ENCODE measurements around the gene ZNF555. TPM values are rescaled to one million over a fixed set of nuclear protein-coding genes. Genes with fewer than 3 reads are reported as not detected.

ZNF555 gene
- total RNA-seq, 1 donor from 2014 or later = 18.8 TPM

DNA sequence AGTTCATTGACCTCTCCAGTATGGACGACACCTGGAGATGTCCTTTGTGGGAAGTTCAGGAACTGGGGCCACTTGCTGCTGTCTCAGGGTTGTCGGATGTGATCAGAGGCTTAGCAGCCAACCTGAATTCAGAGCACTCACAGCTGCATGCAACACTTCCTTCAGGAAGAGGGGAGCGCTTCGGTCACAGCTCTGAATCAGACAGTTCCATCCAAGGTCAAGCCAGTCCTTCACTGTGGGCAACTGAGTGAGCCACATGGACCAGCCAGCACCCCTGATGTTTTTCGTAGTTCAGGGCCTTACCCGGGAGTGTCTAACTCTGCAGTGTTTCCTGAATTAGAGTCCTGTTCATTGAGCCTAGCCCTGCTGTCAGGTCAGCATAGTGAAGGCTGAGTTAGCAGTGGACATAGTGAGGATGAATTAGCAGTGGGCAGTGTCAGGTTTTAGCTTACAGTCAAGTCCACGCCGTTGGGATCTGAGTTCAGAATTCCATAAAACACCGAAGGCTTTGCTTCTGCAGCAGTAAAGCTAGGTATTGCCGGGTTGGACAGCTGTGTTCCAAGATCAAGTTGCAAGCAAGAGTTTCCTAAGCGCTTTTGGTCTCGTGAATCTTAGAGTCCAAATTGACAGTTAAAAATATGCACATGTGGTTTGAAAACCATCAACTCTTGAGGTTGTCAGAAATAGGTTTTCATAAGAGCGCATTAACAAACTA, 5.1 kb downstream of the ZNF555 start:
- no peak for TF ChIP-seq EZH2 (IDR thresholded peaks at IDR 0.05)
- Histone ChIP-seq H3K36me3 (peaks cover 3% of the 10 kb centered on the region), H3K9me3 (ENCODE audit: low read depth) (peaks cover 6% of the 10 kb centered on the region), H3K4me3 (no peak overlapping the region), H2AFZ (replicated peaks) (no peak overlapping the region), H3K27me3 (no peaks in the 10 kb centered on the region), H3K9ac (no peak overlapping the region), H3K79me2 (ENCODE audit: low read depth) (peaks cover 49% of the 10 kb centered on the region), H3K4me2 (no peak overlapping the region), H3K27ac (no peak overlapping the region), H4K20me1 (ENCODE audit: low read depth) (peaks cover 3% of the 10 kb centered on the region), H3K4me1 (no peaks in the 10 kb centered on the region), H3F3A (ENCODE audit: low read depth) (no peaks in the 10 kb centered on the region)
- H3K4me3 Mint-ChIP-seq = no peak overlapping the region
- peaks cover 50% of the 10 kb centered on the region for H3K36me3 Mint-ChIP-seq
- peaks cover 66% of the 10 kb centered on the region for H3K9me3 Mint-ChIP-seq
- peaks cover 6% of the 10 kb centered on the region for H3K4me1 Mint-ChIP-seq
- H3K27me3 Mint-ChIP-seq (ENCODE audit: insufficient read depth, low read depth) = peaks cover 9% of the 10 kb centered on the region
- DNase-seq (ENCODE audit: low spot score) = no peak
- H3K27ac Mint-ChIP-seq = no peak overlapping the region

DNA sequence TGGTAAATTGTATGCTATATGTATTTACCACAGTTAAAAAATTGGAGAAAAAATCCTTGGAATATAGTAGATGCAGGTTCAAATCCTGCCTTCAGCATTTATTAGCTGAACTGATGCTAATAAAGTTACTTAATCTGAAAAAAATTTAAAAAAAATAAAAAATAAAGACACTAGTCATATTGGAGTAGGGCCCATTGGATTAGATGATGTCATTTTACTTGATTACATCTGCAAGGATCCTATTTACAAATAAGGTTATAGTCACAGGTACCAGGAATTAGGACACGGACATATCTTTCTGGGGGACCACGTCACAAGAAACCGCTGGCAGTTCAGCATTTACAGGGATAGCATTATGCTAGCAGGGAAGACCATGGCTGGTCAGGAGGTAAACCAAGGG, 6.2 kb downstream of the ZNF555 start:
- Histone ChIP-seq H3K9ac (no peak overlapping the region), H2AFZ (replicated peaks) (no peak overlapping the region), H3K27ac (no peak overlapping the region), H4K20me1 (ENCODE audit: low read depth) (no peaks in the 10 kb centered on the region), H3K79me2 (ENCODE audit: low read depth) (peaks cover 40% of the 10 kb centered on the region), H3K4me1 (no peaks in the 10 kb centered on the region), H3K9me3 (ENCODE audit: low read depth) (peaks cover 17% of the 10 kb centered on the region), H3K4me2 (no peak overlapping the region), H3F3A (ENCODE audit: low read depth) (peaks cover 3% of the 10 kb centered on the region), H3K36me3 (peaks cover 14% of the 10 kb centered on the region), H3K4me3 (no peak overlapping the region), H3K27me3 (no peaks in the 10 kb centered on the region)
- Mint-ChIP-seq H3K4me3 (no peak overlapping the region), H3K9me3 (peaks cover 73% of the 10 kb centered on the region), H3K27ac (no peak overlapping the region), H3K36me3 (peaks cover 57% of the 10 kb centered on the region), H3K27me3 (ENCODE audit: insufficient read depth, low read depth) (peaks cover 5% of the 10 kb centered on the region), H3K4me1 (peaks cover 1% of the 10 kb centered on the region)
- TF ChIP-seq, protein P1, sequence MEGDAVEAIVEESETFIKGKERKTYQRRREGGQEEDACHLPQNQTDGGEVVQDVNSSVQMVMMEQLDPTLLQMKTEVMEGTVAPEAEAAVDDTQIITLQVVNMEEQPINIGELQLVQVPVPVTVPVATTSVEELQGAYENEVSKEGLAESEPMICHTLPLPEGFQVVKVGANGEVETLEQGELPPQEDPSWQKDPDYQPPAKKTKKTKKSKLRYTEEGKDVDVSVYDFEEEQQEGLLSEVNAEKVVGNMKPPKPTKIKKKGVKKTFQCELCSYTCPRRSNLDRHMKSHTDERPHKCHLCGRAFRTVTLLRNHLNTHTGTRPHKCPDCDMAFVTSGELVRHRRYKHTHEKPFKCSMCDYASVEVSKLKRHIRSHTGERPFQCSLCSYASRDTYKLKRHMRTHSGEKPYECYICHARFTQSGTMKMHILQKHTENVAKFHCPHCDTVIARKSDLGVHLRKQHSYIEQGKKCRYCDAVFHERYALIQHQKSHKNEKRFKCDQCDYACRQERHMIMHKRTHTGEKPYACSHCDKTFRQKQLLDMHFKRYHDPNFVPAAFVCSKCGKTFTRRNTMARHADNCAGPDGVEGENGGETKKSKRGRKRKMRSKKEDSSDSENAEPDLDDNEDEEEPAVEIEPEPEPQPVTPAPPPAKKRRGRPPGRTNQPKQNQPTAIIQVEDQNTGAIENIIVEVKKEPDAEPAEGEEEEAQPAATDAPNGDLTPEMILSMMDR (IDR thresholded peaks at IDR 0.05) = no peak
- no peak for TF ChIP-seq EZH2 (IDR thresholded peaks at IDR 0.05)
- TF ChIP-seq EZH2phosphoT487 (IDR thresholded peaks at IDR 0.05) = no peak
- DNase-seq (ENCODE audit: low spot score) = no peak

DNA sequence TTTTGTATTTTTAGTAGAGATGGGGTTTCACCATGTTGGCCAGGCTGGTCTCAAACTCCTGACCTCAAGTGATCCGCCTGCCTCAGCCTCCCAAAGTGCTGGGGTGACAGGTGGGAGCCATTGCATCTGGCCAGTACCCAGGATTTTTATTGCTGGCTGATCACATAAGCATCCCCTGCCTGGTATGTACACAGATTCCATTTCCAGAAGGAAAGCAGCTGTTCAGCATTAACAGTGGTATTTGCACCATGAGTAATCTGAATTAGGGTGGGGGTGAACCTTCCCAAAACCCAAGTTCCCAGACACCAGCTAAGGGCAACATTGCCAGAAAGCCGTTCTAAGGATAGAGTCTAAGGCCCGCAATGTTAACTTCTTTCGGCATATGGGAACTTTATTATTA, 7.3 kb downstream of the ZNF555 start:
- Histone ChIP-seq H3K79me2 (ENCODE audit: low read depth) (peaks cover 29% of the 10 kb centered on the region), H3K36me3 (peaks cover 25% of the 10 kb centered on the region), H3K4me3 (no peak overlapping the region), H3K27me3 (no peaks in the 10 kb centered on the region), H3K9me3 (ENCODE audit: low read depth) (peaks cover 28% of the 10 kb centered on the region), H3K4me2 (no peak overlapping the region), H2AFZ (replicated peaks) (no peak overlapping the region), H3K9ac (no peak overlapping the region), H4K20me1 (ENCODE audit: low read depth) (no peaks in the 10 kb centered on the region), H3F3A (ENCODE audit: low read depth) (peaks cover 11% of the 10 kb centered on the region), H3K4me1 (no peaks in the 10 kb centered on the region), H3K27ac (no peak overlapping the region)
- no peak overlapping the region for H3K27ac Mint-ChIP-seq
- no peak overlapping the region for H3K4me3 Mint-ChIP-seq
- H3K27me3 Mint-ChIP-seq (ENCODE audit: insufficient read depth, low read depth) = peaks cover 3% of the 10 kb centered on the region
- H3K9me3 Mint-ChIP-seq = peaks cover 75% of the 10 kb centered on the region
- peaks cover 63% of the 10 kb centered on the region for H3K36me3 Mint-ChIP-seq
- no peaks in the 10 kb centered on the region for H3K4me1 Mint-ChIP-seq
- no peak for DNase-seq (ENCODE audit: low spot score)
- TF ChIP-seq, protein P1 (IDR thresholded peaks at IDR 0.05) = no peak
- TF ChIP-seq EZH2phosphoT487 (IDR thresholded peaks at IDR 0.05) (no peak), EZH2 (IDR thresholded peaks at IDR 0.05) (no peak)

DNA sequence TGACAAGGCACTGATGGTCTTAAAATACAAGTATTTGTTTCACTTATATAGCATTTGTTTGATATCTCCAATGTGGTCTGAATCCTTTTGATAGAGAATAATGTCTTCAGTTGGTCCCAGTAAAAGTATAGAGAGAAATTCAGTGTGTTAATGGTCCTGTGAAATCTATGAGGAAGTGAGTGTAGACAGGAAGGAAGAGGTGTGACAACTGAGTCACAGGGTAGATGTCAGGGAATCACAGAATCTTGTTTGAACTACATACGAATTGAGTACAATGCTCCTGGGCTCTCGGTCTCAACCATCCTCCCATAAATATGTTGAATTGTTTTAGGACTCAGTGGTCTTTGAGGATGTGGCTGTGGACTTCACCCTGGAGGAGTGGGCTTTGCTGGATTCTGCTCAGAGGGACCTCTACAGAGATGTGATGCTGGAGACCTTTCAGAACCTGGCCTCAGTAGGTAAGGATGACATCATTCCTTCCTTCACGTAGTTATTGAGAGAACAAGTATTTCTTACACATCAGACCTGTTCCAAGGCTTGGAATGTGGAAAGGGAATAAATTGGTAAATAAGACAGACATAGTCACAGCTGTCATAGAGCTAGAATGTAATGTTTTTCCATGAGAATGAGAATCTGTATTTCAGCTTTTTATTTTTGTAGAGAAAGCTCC, 9.1 kb downstream of the ZNF555 start:
- H3K4me3 Mint-ChIP-seq = no peak overlapping the region

More for the DNA sequence above, 9.1 kb downstream of the ZNF555 start:
- Histone ChIP-seq H4K20me1 (ENCODE audit: low read depth) (no peaks in the 10 kb centered on the region), H3K27me3 (no peaks in the 10 kb centered on the region), H3K36me3 (peaks cover 40% of the 10 kb centered on the region), H3K4me1 (no peaks in the 10 kb centered on the region), H3K9ac (no peak overlapping the region), H3K27ac (no peak overlapping the region), H2AFZ (replicated peaks) (no peak overlapping the region), H3K4me3 (no peak overlapping the region), H3K4me2 (no peak overlapping the region), H3K9me3 (ENCODE audit: low read depth) (peaks cover 46% of the 10 kb centered on the region), H3K79me2 (ENCODE audit: low read depth) (peaks cover 15% of the 10 kb centered on the region), H3F3A (ENCODE audit: low read depth) (peaks cover 11% of the 10 kb centered on the region)
- DNase-seq (ENCODE audit: low spot score) = no peak
- TF ChIP-seq, protein P1 (IDR thresholded peaks at IDR 0.05) = no peak
- TF ChIP-seq EZH2 (IDR thresholded peaks at IDR 0.05) (no peak), EZH2phosphoT487 (IDR thresholded peaks at IDR 0.05) (no peak)
- peaks cover 70% of the 10 kb centered on the region for H3K36me3 Mint-ChIP-seq
- peaks cover 3% of the 10 kb centered on the region for H3K27me3 Mint-ChIP-seq (ENCODE audit: insufficient read depth, low read depth)
- H3K4me1 Mint-ChIP-seq = no peaks in the 10 kb centered on the region
- H3K27ac Mint-ChIP-seq = no peak overlapping the region
- H3K9me3 Mint-ChIP-seq = peaks cover 85% of the 10 kb centered on the region

All from neural progenitor cell (in vitro differentiated cells).